ENCODE results near the gene MCMBP.
"Not testable (repeated sequence)": the region's sequence is repeated elsewhere in the genome, so short reads cannot be mapped to it uniquely, and the experiment has no call there.

The MCMBP gene

DNA sequence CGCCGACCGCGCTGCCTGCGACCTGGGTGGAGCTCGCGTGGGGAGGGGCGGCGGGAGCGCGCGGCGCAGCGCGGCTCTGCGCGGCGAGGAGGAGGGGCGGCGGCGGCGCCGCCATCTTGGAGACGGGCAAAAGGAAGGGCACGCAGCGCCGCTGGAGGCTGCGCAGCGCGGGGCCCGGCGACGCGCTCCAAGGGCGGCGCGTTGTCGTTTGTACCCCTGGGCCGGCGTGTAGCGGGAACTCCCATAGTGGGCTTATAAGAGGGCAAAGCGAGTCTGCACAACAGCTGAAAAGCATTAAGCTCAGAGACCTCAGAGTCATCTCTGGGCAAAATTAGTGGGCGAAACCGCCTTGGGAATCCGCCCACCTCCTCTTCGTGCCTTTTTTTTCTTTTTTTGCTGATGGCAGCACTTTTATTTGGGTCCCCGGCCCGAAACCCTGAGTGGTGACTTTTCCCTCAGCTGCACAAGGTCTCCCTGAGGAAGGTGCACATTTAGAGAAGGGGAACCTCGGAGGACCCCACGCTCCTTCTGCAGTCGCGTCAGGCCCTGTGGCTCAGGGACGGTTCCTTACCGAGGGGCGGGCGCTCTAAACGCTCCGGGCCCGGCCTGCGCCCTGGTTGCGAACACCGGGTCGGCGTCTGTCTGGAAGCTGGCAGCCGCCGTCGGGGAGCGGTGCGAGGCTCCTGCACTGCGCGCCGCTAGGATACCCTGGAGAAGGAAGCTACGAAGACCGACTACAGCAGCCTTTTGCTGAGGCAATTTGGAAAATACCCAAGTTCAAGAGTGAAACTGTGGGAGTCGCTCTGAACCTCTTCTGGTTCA, 428 bp upstream of the MCMBP start:
- DNase-seq: peak; percentile 90 to 93

GRCh38 chr10:119871881-119872609, 598 bp downstream of the MCMBP start:
- DNase-seq: peak; percentile 68 to 74

GRCh38 chr10:119869398-119869797, 3.2 kb downstream of the MCMBP start:
- not testable (repeated sequence) for DNase-seq

DNA sequence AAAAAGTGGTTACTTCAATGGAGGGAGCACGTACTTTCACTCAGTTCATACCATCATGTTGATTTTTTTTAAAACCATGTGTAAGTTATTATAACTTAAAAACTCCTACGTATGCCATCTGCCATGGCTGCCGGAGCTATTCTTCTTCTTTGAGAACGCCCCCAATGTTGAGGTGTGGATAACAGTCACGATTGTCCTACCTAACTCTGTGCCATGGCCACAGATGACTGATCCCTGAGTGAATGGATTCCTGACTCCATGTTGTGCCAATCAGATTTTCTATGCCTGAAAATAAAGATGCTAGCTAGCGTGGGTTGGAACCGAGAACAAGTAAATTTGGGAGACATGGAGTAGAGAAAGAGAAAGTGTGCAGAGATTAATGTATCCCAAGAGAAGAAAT, 5.3 kb downstream of the MCMBP start:
- no peak for DNase-seq

- no peak for DNase-seq
These were observed 6.9 kb downstream of the MCMBP start for GRCh38 chr10:119865699-119866240.

DNA sequence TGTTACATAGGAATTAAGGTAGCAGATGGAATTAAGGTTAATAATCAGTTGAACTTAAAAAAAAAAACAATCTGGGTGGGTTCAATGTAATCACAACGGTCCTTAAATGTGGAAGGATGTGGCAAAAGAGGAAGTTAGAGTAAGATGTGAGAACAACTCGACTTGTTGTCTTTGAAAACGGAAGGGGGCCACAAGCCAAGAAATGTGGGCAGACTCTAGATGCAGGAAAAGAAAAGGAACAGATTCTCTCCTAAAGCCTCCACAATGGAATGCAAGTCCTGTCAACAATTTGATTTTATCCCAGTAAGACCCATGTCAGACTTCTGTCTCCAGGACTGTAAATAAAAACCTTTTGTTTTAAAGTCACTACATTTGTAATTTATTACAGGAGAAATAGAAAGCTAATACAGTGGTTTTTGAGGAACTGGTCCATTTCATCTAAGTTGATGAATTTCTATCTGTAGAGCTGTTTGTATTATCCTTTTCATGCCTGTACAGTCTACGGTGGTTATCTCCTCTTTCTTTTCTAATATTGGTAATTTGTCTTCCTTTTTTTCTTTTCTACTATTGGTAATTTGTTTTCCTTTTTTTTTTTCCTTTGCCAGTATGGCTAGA, 8.6 kb downstream of the MCMBP start:
- DNase-seq: no peak

GRCh38 chr10:119862524-119862923, 10.1 kb downstream of the MCMBP start:
- no peak for DNase-seq

DNA sequence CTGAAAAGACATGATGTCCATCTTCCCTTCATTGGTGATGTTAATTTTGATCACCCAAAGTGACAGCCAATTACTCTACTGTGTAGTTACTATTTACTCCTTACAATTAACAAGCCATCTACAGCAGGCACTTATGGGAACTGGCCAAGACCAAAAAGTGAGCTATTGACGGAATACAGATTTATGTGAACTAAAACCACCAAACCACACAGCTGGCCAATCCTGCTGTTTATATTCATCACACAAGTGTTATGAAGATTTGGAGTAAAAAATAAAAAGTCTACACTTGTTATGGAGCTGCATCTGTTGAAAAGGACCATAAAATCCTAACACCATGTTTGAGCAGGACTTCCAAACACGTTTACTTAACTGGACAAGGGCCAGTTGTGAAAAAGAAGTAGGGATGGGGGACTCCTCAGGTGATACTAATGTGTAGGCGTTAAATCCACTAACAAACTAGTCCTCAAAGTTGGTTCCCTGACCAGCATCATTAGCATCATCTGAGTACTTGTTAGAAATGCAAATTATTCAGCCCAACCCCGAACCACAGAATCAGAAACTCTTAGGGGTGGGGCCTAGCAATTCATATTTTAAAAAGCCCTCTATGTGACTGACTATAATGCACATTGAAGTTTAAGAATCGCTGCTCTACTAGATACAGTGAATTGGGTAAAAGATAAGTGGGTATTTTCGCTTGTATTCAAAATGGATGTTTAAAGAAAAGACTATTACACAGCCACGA, 11.6 kb downstream of the MCMBP start:
- no peak for DNase-seq

GRCh38 chr10:119859420-119860258, 13.0 kb downstream of the MCMBP start:
- DNase-seq: no peak

- no peak for DNase-seq
These were observed 14.6 kb downstream of the MCMBP start for GRCh38 chr10:119858063-119858462.

DNA sequence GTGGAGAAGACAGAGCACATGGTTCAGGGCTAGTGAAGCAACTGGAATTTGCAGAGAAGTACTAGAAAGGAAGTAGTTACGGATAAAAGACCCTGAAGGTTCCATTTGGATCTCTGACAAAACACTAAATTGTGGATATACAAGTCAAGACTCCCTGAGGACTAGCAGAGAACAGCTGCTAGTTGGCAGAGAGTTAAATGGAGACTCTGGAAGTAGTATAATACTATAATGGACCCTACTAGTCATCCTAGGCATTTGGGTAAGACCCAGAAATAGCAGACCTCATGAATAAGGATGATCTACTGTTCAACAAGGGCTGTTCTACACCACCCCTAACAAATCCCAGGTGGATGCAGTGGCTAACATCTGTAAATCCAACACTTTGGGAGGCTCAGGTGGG, 19.1 kb downstream of the MCMBP start:
- no peak for DNase-seq

GRCh38 chr10:119852822-119853221, 19.8 kb downstream of the MCMBP start:
- no peak for DNase-seq

- DNase-seq: no peak
These were observed 20.4 kb downstream of the MCMBP start for GRCh38 chr10:119852277-119852676.

DNA sequence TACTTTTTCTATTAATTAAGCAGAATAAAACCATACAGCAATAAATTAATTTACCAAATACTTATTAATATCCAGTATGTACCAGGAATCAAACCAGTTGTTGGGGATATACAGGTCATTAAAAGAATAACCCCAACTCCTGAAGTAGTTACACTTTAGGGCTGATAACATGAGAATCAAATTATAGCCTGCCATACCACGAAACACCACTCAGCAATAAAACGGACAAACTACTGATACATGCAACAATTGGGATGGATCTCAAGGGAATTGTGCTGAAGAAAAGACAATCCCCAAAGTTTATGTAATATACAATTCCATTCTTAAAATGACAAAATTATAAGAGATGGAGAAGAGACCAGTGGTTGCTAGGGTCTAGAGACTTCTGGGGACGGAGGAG, 22.7 kb downstream of the MCMBP start:
- DNase-seq: no peak

DNA sequence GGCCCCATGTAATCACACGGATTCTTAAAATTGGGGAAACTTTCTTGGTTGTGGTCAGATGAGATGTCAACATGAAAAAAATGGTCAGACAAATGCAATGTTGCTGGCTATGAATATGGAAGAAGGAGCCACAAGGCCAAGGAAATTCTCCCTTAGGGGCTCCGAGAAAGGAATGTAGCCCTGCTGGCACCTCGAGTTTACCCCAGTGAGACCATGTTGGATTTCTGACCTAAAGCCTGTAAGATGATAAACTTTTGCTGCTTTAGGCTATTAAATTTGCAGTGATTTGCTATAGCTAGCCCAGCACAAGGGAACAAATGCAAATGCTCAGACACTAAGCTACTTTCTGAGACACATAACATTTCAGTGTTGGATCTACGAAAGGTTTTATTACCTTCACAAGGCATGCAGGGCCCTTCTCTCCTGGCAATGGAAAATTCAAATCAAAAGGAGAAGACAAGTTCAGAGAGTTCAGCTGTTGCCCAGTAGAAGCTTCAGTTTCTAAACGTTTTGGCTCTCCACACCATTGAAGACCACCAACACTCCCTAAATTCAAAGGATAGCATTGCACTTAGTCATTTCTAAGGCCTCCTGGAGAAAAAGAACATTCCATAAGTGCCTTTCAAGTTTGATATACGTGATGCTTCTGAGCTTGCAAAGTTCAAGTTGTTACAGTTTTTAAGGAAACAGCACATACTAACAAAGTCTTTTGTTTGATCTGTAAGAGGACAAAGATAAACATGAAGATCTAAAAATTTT, 23.4 kb downstream of the MCMBP start:
- DNase-seq: no peak

DNA sequence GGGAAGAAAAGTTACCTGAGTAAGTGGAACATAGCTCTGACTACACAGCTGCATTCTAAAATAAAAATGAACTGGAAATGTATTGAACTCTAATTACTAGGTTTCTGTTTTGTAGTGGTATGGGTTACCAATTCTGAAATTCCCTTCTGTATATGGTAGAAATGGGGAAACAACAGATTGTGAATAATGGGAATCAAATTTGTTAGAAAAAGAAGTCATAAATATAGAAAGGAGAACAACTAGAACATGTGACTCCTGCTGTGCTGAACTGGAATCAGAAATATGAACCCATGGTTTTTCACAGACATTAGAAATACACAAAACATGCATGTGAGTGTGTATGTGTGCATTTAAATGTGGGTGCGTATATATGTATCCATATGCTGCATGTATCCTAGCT, 27.0 kb downstream of the MCMBP start:
- DNase-seq: no peak

- no peak for DNase-seq
These were observed 38.5 kb downstream of the MCMBP start for GRCh38 chr10:119834188-119834587.

GRCh38 chr10:119832951-119833350, 39.7 kb downstream of the MCMBP start:
- no peak for DNase-seq

GRCh38 chr10:119831656-119832055, 41.0 kb downstream of the MCMBP start:
- DNase-seq: no peak

DNA sequence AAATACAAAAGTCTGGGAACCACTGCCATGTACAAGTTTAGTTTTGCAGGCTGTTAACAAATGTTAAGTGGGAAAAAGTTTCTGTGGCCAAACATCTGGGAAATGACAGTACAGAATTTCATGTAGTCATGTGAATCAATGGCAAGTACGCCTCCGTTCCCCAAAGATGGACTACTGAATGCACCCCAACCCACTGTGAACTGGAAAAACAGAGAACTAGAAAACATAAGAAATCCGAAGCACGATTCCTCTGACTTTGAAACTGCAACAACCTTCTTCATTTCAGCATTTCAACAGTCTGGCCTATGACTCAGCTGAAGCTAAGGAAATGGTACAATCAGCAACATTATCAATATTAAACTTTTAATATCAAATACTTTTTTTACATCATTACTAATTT, 41.8 kb downstream of the MCMBP start:
- no peak for DNase-seq

GRCh38 chr10:119829429-119829828, 43.2 kb downstream of the MCMBP start:
- no peak for DNase-seq
